Ammon's horn (tissue), 1 donor: ENCODE results near the gene SPATA20.

Experiments
- DNase-seq: peaks from one replicate; pipeline ENCODE4 v3.0.0-alpha.2; 2016; ENCODE audit warnings: low spot score

SPATA20 gene

DNA sequence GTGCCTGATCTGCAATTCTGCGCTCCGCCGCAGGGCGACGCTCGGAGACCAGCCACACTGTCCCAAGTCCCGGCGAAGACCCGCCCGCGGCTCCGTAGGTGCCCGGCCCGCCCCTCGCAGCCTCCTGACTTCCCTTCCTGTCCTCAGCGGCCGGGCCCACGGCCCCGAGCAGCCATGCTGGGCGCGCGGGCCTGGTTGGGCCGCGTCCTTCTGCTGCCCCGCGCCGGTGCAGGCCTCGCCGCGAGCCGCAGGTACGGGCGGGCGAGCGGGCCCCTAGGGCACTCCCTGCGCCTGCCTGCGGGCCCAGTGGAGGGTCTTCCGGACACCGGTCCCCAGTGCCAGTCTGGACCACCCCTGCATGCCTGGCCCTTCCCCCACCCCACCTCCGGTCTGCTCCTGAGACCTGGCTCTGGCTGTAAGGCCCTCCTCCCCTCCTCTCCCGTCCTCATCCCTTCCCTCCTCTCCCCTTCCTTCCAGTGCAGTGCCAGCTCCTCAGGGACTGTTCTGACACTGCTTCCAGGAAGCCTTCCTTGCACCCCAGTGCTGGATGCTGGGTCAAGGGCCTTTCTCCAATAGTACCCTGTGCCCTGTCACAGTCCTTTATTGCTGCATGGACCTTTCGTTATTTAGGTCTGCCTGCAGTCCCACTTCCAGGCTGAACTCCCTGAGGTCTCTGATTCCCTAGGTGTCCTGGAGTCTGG, at the start of gene SPATA20:
SPATA20 (plus strand) TSS at position 140 of the 701 bp plus-strand sequence; CDS start at position 175, 35 bp downstream.
- peak; percentile 92 for DNase-seq

DNA sequence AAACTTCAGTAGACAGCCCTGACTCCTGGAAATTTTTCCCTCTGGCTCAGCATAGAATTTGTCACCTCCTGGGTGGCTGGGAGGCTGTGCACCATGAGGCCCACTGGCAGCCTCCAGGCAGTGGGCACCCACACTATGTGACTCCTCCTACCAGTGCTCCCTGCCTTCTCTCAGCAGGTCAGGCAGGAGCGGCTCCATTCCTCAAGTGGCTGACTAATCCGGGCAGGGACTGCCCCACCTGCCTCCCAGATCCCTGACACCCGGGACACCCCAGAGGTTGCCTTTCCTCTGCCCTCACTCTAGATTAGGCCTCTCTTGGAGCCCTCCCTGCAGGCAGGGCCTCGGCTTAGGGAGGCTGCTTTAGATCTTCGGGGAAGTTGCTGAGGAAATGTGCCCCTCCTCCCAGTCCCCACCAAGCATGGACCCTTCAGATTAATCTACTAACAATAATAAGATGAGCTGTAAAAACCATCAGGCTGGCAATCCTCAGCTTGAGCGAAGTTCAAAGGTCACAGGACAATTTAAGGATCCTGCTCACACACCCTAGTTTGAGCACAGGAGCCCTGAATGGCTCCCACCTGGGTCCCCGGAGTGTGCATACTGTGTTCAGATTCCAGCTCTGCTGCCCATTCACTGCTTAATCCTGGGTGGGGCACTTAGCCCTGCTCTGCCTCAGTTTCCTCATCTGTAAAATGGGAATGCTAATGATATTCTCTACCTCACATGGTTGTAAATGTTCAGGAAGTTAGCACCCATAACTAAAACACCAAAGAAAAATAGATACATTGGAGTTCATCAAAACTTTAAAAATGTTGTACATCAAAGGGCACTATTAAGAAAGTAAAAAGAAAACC, 48.7 kb upstream of the SPATA20 start:
- DNase-seq = no peak

DNA sequence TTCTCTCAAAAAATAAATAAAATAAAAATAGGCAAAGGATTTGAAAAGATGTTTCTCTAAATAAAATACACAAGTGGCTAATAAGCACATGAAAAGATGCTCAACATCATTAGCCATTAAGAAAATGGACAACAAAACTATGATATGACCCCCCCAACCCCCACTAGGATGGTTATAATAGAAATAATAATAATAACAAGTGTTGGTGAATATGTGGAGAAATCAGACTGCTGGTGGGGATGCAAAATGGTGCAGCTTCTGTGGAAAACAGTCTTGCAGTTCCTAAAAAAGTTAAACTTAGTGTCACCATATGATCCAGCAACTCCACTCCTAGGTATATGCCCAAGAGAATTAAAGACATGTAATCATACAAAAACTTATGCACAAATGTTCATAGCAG, 47.7 kb upstream of the SPATA20 start:
- DNase-seq = no peak

DNA sequence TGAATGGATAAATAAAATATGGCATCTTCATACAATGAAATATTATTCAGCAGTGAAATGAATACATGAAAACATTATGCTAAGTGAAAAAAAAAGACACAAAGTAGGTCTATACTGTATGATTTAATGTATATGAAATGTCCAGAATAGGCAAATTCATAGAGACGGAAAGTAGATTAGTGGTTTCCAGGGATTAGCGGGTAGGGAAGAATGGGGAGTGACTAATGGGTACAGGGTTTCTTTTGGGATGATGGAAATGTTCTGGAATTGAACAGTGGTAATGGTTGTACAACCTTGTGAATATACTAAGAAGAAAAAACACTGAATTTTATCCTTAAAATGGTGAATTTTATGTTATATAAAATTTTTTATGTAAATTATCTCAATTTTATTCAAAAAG, 47.3 kb upstream of the SPATA20 start:
- no peak for DNase-seq

DNA sequence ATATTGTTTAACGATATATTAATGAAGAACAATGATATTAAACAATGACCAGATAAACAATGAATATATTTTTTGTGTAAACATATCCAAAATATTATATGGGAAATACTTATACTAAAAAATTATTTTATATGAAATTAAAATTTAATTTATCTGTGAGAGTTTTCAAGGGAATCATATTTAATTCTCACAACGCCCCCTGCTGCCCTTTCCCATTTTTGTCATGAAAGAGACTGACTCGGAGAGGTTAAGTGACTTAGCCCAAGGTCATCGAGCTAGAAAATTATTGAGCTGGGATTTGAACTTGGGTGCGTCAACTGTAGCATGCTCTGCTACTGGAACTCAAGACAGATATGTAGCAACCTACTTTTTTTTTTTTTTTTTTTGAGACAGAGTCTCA, 45.9 kb upstream of the SPATA20 start:
- DNase-seq = no peak

DNA sequence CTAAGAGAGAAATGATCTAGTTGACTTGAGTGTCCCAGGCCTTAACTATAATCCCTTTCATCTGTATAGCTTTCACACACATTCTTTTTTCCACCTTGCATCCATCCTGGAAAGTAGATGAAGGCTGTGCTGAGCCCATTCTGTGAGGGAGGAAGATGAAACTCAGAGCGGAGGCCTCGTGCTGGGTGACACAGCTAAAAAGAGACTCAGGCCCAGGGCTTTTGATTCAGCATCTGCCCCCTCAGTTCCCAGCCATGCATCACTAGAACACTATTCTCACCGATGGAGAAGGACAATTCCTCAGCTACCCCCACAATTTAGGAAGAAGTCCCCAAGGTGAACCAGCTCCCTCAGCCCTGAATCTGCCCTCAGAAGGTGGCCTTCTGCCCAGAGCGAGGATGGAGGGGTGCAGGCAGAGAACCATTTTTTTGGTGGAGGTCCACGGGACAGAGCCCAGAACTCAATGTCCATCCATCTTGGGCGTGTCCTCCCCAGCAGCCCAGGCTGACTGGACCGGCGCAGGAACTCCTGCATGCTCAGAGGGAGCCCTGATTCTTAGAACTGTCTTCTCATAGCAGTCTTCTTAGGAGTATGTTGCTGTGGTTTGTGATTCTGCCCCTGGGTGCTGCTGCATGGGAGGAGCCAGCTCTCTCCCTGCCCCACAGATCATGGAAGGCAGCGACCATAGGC, 44.5 kb upstream of the SPATA20 start:
- no peak for DNase-seq

DNA sequence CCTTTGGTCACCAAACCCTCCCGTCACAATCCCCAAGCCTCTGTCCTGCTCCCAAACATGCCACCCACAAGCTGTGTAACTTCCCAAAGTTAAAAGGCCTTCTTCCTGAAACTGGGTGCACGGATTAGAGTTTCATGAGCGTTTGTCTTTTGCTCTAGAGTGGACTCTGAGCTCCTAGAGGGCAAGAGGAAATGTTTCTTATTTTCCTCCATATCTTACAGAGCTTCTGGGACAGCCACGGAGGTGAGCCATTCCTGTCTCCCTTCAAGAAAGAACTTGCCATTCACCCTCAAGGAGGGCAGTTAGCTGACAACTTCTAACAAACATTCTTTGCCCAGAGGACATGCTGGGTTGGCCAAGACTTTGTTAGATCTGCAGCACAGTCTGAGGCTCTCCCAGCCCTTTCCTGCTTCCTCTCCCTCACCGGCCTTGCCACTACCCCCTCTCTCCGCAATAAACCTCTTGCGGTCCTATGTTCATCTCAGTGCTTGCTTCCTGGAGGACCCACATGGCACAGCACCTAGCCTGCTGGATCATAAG, 41.3 kb upstream of the SPATA20 start:
- DNase-seq = no peak

DNA sequence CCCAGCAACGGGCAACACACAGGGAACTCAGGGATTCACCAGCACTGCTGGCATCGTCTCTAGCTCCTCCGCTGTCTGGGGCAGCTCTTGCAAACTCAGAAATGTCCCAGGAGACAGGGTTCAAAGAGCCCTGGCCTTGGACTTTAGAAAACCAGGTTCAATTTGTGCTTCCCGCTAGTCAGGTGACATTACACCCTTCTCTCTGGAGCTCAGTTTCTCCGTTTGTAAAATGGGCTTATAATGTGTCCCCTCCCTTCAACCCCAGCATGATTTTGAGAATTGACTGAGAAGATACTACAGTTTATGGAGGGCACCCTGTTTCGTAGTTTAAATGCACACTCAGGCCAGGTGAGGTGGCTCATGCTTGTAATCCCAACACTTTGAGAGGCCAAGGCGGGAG, 40.7 kb upstream of the SPATA20 start:
- no peak for DNase-seq

DNA sequence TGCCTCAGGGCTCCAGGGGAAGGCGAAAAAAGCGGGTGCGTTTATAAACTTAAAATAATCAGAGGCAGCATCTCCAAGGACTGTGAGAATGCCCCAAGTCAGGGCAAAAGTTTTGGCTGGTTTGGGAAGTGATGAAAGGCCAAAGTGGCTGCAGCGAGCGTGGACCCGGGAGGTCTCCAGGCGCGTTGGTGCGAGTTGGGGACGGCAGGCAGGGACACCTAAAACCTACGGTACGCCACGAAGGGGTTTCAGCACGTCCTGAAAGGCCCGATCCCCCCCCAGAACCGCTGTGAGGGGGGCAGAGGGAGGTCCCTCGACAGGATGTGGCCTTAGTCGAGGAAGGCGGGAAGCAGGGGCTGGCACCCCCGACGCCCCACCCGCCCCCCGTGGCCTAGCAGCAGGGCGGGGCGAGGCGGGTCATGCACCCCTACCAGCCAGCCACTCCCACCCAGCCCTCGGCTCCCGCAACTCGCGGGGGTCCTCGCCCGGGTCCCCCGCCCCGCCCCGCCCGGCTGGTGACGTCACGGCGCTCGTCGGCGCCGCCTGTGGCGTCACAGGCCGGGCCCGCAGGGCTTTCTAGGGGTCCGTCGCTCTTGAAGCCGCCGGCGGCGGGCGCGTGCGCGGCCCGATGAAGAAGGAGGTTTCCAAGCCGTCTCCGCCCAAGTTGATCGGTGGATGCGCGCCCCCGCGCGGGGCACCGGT, 39.0 kb upstream of the SPATA20 start, which contains the start of gene MYCBPAP:
MYCBPAP (plus strand) TSS at position 569 of the 702 bp plus-strand sequence. CDS start 236 bp downstream, outside the sequence.
- peak; percentile 73 for DNase-seq

DNA sequence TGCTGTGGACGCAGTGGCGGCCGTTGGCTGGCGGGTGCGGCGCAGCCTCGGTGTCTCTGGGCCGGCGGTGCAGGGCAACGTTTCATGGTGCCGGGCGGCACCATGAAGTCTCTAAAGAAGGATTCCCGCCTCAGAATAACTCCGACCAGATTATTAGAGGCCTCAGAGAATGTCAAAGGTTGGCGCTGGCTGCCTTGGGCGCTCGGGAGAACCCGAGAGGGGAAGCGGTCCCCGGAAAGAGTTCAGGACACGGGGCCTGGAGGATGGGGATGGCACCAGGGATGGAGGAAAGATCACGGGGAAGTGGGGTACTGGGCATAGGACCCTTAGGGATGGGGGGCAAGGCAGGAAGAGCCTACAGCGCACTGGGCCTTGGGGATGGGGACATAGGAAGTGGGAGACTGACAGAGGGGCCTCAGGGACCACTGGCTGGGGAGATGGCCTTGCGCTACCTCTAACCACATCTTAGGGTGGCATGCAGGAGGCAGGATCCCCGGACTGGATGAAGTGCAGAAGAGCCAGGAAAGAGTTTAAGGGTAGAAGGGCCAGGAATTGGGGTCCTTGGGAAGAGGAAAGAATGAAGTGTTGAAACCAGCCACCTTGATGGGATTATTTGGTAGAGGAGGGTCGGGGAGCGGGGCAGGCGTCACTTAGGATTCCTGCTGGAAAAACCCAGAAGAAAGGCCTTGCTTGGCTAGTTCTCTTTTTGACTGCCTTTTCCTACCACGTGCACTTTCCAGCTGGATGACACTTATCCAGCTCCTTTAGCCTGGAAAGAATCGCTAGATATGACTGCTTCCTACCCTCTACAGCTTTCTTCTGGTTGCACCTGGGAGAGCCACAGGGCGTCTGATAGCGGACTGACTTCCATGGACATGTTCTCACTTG, 38.2 kb upstream of the SPATA20 start:
- DNase-seq = no peak

DNA sequence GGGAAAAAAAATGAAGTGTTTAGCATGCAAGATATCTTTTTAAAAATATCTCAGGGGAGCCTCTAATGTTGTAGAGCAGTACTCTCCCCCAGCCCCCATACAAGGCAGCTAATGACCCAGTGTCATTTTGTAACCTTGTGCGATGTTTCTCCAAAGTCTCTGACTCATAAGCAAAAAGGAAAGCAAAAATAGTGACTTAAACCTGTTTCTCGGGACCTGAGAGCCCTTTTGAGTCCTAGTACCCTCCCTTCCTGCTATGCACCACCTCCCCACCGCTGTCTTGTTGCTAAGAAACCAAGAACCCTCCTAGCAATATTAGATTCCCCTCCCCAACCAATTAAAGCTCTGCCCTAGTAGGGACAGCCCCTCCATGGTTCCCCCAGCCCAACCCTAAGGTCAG, 35.9 kb upstream of the SPATA20 start:
- DNase-seq = no peak

DNA sequence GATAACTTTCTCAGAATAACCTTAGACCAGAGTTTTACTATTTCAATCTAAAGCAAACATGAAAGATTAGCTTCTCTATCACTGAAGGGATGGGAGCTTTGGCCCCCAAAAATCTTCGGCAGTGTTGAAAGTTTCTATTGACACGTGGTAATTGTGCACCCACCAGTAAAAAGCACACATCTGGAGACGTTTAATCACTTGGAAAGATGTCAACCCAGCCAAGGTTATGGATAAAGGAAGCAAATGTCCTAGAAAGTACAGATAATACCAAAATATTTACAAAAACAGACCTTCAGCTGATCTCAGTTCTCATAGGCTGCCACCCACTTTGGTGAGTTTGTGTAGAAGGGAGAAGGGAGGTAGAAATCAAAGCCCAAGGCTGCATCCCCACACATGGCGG, 33.5 kb upstream of the SPATA20 start:
- no peak for DNase-seq

DNA sequence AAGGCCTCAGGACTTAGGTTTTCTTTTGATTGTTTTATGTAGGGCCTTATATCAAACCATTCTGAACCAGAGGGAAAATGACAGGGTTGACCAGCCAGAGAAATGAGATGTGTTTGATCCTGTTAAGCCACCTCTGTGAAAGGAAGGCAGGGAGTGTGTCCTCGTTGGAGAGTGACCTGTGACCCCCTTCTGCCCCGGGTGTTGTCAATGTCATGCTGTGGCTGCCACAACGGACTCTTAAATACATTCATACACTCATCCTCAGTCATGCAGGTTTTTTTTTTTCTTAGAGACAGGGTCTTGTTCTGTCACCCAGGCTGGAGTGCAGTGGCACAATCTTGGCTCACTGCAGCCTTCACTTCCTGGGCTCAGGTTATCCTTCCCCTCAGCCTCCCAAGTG, 32.6 kb upstream of the SPATA20 start:
- DNase-seq = no peak

DNA sequence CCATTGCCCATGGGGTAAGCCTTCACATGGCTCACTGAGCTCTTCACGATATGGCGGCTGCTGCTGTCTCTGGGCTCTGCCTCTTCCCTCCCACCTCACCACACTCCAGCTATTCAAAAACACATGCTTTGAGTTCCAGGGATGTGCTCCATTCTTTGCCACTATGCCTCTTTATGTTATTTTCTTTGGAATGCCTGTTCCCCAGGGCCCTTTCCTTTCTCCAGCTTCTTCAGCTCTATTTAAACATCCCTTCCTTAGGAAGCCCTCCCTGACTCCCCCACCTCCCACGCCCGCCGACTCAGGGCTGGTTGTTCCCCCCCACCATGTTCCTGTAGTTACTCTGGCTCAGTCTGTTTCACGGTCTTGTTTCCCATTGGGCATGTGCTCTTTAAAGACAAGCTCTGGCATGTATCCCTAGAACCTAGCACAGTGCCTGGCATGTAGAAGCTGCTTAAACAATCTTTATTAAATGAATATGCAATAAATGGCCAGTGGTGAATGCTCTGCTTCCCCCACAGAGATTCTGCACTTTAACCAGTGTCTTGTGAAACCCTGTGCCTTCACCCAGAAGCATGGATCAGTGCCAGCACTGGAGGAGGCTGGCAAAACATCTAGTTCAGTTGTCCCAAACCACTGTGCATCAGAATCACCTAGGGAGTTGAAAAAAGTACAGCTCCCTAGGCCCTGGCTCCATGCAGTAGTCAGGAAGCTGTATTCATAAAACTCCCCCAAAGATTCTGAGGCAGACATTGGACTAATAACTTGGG, 31.9 kb upstream of the SPATA20 start:
- no peak for DNase-seq

DNA sequence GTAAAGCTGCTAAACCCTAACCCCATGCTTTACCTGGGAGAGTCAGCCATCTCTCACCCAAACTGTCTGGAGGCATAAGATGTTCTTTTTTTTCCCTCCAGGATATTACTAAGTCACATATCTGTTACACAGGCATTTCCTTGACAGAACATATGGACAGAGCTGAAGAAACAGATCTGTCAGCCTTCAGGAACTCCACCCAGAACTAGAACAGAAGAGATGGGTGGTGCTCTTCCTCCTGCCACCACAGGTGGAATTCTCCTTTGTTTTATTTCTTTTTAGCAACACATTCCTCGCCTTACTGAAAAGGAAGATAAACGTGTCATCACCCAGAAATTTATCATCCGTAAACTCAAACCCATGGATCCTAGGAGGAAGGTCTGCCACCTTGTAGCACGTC, 30.0 kb upstream of the SPATA20 start:
- no peak for DNase-seq

DNA sequence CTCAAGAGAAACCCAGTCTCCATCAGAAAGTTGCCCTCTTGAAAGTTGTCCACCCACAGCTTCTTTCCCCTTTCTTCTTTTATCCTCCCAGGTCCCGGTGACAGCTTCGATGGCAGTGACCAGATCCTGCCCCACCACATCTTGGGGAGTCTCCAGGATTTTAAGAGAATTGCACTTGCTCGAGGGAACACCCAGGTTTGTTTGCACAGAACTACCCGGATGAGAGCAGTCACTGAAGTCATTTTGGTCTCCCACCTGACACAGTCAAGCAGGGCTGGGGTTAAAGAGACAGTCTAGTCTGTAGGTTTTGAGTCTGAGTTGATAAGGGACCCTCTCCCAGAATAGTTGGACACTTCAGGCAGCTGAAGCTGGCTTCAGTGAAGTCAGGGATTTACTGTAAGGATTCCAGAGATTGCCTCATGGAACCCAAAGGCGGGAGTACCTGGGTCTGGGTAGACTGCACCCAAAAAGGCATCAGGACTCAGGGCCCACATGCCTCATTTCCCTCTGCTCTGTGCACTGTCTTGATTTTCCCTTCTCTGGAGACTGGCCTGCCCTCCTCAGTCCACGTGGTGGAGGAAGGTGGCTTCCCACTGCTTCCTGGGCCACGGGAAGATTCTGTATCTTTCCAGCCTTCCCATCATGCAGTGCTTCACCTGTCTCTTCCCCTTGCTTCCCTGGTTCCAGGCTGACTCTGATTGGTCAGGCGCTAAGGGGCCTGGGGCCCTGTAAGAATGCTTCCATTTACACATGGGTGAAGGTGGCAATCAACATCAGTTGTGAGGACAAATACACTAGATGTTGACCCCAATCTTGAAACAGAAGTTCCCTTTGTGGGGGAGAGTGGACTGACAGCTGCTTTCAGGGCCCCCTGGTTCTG, 29.2 kb upstream of the SPATA20 start:
- DNase-seq = no peak

DNA sequence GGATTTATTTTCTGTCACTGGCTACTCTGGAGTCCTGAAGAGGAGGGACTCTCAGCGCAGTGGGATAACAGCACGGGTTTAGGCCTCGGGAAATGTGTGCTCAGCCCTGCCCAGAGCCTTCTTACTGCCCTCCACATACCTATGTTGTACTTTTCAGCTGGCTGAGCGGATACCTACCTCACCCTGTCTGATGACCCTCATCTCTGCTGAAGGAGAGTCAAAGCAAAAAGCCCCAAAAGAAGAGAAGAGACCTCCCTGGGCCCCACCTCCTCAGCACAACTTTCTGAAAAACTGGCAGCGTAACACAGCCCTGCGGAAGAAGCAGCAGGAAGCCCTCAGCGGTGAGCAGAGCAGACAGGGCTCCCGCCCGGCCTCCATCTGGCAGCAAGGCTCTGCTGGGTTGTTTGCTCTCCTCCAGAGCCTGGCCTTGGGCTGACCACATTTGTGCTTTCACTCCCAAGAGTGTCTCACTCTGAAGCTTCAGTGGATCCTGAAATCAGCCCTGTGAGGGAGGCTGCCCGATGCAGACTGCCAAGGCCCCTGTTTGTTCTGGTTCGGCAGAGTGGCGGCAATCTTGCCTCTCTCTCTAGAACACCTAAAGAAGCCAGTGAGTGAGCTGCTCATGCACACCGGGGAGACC, 28.5 kb upstream of the SPATA20 start:
- DNase-seq = no peak

DNA sequence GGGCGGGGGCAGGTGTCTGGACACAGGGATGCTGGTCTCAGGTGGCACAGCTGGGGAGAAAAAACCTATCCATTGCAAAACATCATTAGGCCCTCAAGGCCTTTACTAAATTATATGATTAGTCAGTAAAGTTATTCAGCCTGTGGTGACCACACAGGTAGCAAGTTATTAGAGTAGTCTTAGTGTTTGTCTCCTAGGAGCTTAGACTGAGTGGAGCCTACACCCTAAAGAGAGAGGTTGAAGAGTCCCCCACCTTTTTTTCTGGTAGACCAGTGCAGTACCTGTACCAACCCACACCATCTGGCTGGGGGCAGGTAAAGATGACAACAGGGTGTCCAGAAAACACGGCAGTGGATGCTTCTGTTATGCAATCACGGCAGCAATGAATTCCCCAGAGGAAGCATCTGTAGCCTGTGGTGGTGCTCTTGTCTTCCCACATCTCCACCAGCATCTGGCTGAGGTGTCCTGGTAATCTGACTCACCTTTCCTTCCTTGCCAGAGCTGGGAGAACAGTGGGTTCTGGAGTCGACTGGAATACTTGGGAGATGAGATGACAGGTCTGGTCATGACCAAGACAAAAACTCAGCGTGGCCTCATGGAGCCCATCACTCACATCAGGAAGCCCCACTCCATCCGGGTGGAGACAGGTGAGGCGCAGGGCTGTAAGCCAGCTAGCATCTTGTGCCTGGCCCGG, 27.7 kb upstream of the SPATA20 start:
- no peak for DNase-seq
